HepG2 (cell line): ENCODE results near the gene NKRF.

Experiments used
- FOXM1 ChIP-seq: sonication (generic); formaldehyde crosslinking; IDR thresholded peaks from 2 replicates; pipeline ENCODE4 v1.5.0; 2020; ENCODE audit warnings: missing genetic modification reagents
- GABPB1 ChIP-seq: IDR thresholded peaks from 2 replicates; pipeline ENCODE4 v1.6.1; 2016; ENCODE audit warnings: mild to moderate bottlenecking, missing genetic modification reagents, moderate library complexity, missing compliant biosample characterization
- MATR3 ChIP-seq: sonication (generic); formaldehyde crosslinking; IDR thresholded peaks from 2 replicates; pipeline ENCODE4 v1.4.0; 2020; ENCODE audit warnings: missing genetic modification reagents
- TF ChIP-seq, protein P1 (sequence below): sonication (generic); formaldehyde crosslinking; IDR thresholded peaks from 2 replicates; pipeline ENCODE4 v1.5.0; 2020; ENCODE audit warnings: mild to moderate bottlenecking, missing genetic modification reagents, moderate library complexity
- TF ChIP-seq, protein P2 (sequence below): sonication (generic); formaldehyde crosslinking; IDR thresholded peaks from 2 replicates; pipeline ENCODE4 v1.5.0; 2020; ENCODE audit warnings: missing genetic modification reagents
- TF ChIP-seq, protein P3 (sequence below): sonication (generic); formaldehyde crosslinking; IDR thresholded peaks from 2 replicates; pipeline ENCODE4 v1.4.0; 2020; ENCODE audit warnings: mild to moderate bottlenecking, missing genetic modification reagents, borderline replicate concordance
- TF ChIP-seq, protein P4 (sequence below): sonication (generic); formaldehyde crosslinking; conservative IDR thresholded peaks from 2 replicates; pipeline ENCODE4 v1.8.0; 2022; ENCODE audit warnings: low read depth, missing genetic modification reagents

DNA sequence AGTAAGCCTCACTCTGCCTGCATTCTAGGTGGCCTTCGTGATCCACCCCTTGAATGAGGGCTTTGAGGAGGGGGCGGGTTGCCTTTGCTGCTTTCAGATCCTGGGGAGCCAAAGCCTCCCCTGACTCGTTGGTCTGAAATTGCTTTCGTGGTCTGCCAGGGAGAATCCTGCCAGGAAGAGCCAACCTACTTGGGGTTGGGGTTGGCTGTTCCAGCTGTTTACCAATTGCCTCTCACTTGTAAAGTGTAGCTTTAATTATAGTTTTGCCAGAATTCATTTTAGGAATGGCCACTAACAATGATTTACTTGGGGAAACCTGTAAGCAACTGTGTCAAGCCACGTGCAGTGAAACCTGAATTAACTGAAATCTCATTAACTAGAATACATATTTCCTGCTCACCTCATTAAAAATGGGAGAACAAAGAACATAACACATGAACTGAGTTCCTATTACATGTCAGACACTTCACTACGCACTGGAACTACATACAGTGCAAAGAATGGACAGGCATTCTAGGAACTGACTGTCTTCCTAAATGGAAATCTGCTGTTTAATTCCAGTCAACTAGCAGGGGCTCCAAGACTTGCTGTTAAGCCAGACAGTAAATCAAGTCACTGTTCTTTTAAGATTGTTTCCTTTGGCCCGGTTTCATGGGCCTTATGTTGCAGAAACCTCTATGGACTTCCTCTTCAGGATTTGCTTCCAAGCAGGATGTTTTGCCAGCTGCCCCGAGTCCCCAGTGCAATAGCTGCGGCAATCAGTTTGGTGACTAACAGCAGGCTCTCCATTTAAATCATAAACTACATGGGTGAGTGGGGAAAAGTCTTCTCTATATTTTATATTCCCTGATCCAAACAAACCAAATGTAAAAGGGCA, 16.4 kb upstream of the NKRF start:
- TF ChIP-seq GABPB1 (CRISPR knock-in tag) (no peak), MATR3 (CRISPR knock-in tag) (no peak), FOXM1 (CRISPR knock-in tag) (no peak)
- TF ChIP-seq, protein P1, sequence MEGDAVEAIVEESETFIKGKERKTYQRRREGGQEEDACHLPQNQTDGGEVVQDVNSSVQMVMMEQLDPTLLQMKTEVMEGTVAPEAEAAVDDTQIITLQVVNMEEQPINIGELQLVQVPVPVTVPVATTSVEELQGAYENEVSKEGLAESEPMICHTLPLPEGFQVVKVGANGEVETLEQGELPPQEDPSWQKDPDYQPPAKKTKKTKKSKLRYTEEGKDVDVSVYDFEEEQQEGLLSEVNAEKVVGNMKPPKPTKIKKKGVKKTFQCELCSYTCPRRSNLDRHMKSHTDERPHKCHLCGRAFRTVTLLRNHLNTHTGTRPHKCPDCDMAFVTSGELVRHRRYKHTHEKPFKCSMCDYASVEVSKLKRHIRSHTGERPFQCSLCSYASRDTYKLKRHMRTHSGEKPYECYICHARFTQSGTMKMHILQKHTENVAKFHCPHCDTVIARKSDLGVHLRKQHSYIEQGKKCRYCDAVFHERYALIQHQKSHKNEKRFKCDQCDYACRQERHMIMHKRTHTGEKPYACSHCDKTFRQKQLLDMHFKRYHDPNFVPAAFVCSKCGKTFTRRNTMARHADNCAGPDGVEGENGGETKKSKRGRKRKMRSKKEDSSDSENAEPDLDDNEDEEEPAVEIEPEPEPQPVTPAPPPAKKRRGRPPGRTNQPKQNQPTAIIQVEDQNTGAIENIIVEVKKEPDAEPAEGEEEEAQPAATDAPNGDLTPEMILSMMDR (CRISPR knock-in tag) = no peak
- TF ChIP-seq, protein P2, sequence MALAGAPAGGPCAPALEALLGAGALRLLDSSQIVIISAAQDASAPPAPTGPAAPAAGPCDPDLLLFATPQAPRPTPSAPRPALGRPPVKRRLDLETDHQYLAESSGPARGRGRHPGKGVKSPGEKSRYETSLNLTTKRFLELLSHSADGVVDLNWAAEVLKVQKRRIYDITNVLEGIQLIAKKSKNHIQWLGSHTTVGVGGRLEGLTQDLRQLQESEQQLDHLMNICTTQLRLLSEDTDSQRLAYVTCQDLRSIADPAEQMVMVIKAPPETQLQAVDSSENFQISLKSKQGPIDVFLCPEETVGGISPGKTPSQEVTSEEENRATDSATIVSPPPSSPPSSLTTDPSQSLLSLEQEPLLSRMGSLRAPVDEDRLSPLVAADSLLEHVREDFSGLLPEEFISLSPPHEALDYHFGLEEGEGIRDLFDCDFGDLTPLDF (CRISPR knock-in tag) = no peak
- TF ChIP-seq, protein P3, sequence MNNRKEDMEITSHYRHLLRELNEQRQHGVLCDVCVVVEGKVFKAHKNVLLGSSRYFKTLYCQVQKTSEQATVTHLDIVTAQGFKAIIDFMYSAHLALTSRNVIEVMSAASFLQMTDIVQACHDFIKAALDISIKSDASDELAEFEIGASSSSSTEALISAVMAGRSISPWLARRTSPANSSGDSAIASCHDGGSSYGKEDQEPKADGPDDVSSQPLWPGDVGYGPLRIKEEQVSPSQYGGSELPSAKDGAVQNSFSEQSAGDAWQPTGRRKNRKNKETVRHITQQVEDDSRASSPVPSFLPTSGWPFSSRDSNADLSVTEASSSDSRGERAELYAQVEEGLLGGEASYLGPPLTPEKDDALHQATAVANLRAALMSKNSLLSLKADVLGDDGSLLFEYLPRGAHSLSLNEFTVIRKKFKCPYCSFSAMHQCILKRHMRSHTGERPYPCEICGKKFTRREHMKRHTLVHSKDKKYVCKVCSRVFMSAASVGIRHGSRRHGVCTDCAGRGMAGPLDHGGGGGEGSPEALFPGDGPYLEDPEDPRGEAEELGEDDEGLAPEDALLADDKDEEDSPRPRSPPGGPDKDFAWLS (CRISPR knock-in tag) = no peak
- TF ChIP-seq, protein P4, sequence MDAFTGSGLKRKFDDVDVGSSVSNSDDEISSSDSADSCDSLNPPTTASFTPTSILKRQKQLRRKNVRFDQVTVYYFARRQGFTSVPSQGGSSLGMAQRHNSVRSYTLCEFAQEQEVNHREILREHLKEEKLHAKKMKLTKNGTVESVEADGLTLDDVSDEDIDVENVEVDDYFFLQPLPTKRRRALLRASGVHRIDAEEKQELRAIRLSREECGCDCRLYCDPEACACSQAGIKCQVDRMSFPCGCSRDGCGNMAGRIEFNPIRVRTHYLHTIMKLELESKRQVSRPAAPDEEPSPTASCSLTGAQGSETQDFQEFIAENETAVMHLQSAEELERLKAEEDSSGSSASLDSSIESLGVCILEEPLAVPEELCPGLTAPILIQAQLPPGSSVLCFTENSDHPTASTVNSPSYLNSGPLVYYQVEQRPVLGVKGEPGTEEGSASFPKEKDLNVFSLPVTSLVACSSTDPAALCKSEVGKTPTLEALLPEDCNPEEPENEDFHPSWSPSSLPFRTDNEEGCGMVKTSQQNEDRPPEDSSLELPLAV (CRISPR knock-in tag) = no peak
